Measurements from ENCODE around the gene SLCO2A1.

DNA sequence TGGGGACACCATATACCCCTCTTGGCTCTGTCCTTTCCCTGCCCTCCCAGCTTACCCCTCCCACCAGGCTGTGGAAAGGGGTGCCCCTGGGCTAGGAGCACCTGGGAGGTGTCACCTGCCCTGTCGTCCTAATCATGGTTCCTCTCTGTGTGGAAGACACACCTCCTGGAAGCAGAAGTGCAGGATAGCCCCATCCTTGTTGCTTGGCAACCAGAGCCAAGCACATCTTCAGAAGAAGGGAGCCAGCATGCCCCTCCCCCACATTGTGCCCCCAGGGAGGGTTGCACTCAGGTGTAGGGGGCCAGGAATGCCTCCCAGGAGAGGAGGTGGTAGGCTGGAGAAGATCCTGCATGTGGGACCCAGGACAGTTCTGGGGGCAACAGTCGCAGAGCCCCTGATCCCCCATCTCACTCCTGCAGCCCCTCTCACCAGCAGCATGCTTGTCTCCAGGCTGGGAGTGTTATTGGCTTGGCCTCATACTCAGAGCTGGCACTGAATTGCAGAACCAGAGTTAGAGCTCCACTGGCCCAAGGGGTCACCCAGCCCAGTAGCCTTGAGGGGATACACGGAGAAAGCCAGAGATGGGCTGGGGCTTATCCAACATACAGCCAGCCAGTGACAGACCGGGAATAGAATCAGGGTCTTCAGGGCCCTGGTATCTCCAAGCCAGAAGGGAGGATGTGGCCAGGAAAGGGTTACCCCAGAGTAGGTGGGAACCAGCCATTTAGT lies 142.5 kb downstream of the SLCO2A1 start:
- TF ChIP-seq, protein P1, sequence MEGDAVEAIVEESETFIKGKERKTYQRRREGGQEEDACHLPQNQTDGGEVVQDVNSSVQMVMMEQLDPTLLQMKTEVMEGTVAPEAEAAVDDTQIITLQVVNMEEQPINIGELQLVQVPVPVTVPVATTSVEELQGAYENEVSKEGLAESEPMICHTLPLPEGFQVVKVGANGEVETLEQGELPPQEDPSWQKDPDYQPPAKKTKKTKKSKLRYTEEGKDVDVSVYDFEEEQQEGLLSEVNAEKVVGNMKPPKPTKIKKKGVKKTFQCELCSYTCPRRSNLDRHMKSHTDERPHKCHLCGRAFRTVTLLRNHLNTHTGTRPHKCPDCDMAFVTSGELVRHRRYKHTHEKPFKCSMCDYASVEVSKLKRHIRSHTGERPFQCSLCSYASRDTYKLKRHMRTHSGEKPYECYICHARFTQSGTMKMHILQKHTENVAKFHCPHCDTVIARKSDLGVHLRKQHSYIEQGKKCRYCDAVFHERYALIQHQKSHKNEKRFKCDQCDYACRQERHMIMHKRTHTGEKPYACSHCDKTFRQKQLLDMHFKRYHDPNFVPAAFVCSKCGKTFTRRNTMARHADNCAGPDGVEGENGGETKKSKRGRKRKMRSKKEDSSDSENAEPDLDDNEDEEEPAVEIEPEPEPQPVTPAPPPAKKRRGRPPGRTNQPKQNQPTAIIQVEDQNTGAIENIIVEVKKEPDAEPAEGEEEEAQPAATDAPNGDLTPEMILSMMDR (IDR thresholded peaks at IDR 0.05) = no peak
- TF ChIP-seq POLR2A (IDR thresholded peaks at IDR 0.05) = no peak

Measured in testis (tissue), 2 donors.